HCT116 (cell line): ENCODE measurements around the gene SEL1L2. TPM values are rescaled to one million over a fixed set of nuclear protein-coding genes. Genes with fewer than 3 reads are reported as not detected.

Experiments used
- ATAC-seq: fragments of 200-7000 bp; cut with Tn5 transposase; 2 replicates; pipeline ENCODE4 v1.9.1; 2020; ENCODE audit warnings: mild to moderate bottlenecking, moderate library complexity
- BruUV-seq: library from RNA; stranded (reverse); fragments of 400-500 nt; replicated peaks from 2 replicates; lab custom pipeline; 2021; lab: Mats Ljungman, UMichigan
- CTCF ChIA-PET: fragments of 300-600 bp; sonication (Branson Sonifier 250); formaldehyde crosslinking; loops from one replicate; lab custom pipeline; 2021; ENCODE audit warnings: antibody characterized with exemption; lab: Charles Lee
- POLR2A ChIA-PET: fragments of 300-600, 350-600 bp; sonication (Branson Sonifier 250); formaldehyde crosslinking; loops from one replicate; lab custom pipeline; 2021; ENCODE audit warnings: antibody characterized with exemption; lab: Charles Lee
- RAD21 ChIA-PET, 2 experiments: fragments of 300-600 bp; sonication (Branson Sonifier 250); formaldehyde crosslinking; loops; one replicate each; lab custom pipeline; 2023; ENCODE audit warnings: low total read pairs in 2 of 2; ENCODE audit not compliant: uncharacterized antibody in 2 of 2, unreplicated experiment in 2 of 2, low non-redundant PET in 1 of 2; lab: Charles Lee
- DNase-seq: peaks from one replicate; pipeline ENCODE4 v3.0.0-alpha.2; 2010; ENCODE audit warnings: low read depth, low spot score
- H2AFZ ChIP-seq: fragments of 200-600 bp; shearing (Covaris generic), sonication (generic); 2 replicates; pipeline ENCODE4 v1.6.1; 2017; ENCODE audit warnings: low read depth, mixed run types, mixed read lengths, antibody characterized with exemption, low read length; ENCODE audit not compliant: poor library complexity, severe bottlenecking
- H3K27ac ChIP-seq: 2 replicates; pipeline ENCODE4 v1.5.1; 2012; ENCODE audit warnings: low read depth, low read length
- H3K27me3 ChIP-seq: fragments of 200-600 bp; sonication (generic); 2 replicates; pipeline ENCODE4 v1.6.1; 2016; ENCODE audit warnings: mixed run types, low read length, mixed read lengths; ENCODE audit not compliant: insufficient read depth
- H3K36me3 ChIP-seq, 2 experiments: fragments of 200-500 bp in 1 of 2; fragments of 200-600 bp in 1 of 2; sonication (Bioruptor generic) in 1 of 2; sonication (generic) in 1 of 2; 2 replicates each; pipeline versions ENCODE4 v1.5.1 to v1.6.1; 2014 to 2016; ENCODE audit warnings: low read length in 2 of 2, inconsistent platforms in 1 of 2, mixed read lengths in 1 of 2, mixed run types in 1 of 2; ENCODE audit not compliant: insufficient read depth in 2 of 2, control insufficient read depth in 1 of 2
- H3K4me1 ChIP-seq, 2 experiments: fragments of 200-600 bp in 1 of 2; sonication (generic) in 1 of 2; 2 replicates each; pipeline versions ENCODE4 v1.5.1 to v1.6.1; 2012 to 2017; ENCODE audit warnings: low read length in 2 of 2, inconsistent platforms in 1 of 2, mild to moderate bottlenecking in 1 of 2, mixed read lengths in 1 of 2, mixed run types in 1 of 2, moderate library complexity in 1 of 2; ENCODE audit not compliant: insufficient read depth in 2 of 2, control insufficient read depth in 1 of 2
- H3K4me2 ChIP-seq: fragments of 200-600 bp; sonication (generic); 2 replicates; pipeline ENCODE4 v1.6.1; 2017; ENCODE audit warnings: mixed run types, low read length, mixed read lengths
- H3K4me3 ChIP-seq, 2 experiments: fragments of 200-600 bp in 1 of 2; sonication (generic) in 1 of 2; replicated peaks in 1 of 2; 2 replicates each; pipeline ENCODE4 v1.5.1; 2011 to 2016; ENCODE audit warnings: low read length in 2 of 2, control low read depth in 1 of 2, low read depth in 1 of 2, mild to moderate bottlenecking in 1 of 2, mixed read lengths in 1 of 2, mixed run types in 1 of 2
- H3K79me2 ChIP-seq: fragments of 200-600 bp; sonication (generic); 2 replicates; pipeline ENCODE4 v1.6.1; 2017; ENCODE audit warnings: mild to moderate bottlenecking, mixed run types, low read length, moderate library complexity, mixed read lengths; ENCODE audit not compliant: insufficient read depth
- H3K9ac ChIP-seq: fragments of 200-600 bp; sonication (generic); 2 replicates; pipeline ENCODE4 v1.6.1; 2016; ENCODE audit warnings: low read length, mixed read lengths
- H3K9me2 ChIP-seq: fragments of 200-600 bp; sonication (generic), shearing (Covaris generic); 2 replicates; pipeline ENCODE4 v1.6.1; 2017; ENCODE audit warnings: mixed run types, mild to moderate bottlenecking, moderate library complexity; ENCODE audit not compliant: insufficient read depth
- H3K9me3 ChIP-seq, 2 experiments: fragments of 200-500 bp in 1 of 2; fragments of 200-600 bp in 1 of 2; sonication (Bioruptor generic) in 1 of 2; sonication (generic) in 1 of 2; 2 replicates each; pipeline ENCODE4 v1.6.1; 2014 to 2017; ENCODE audit warnings: low read length in 2 of 2, mixed read lengths in 2 of 2, inconsistent platforms in 1 of 2, low read depth in 1 of 2, mild to moderate bottlenecking in 1 of 2, mixed run types in 1 of 2, moderate library complexity in 1 of 2; ENCODE audit not compliant: control insufficient read depth in 1 of 2, insufficient read depth in 1 of 2
- H4K20me1 ChIP-seq: fragments of 200-600 bp; sonication (generic), shearing (Covaris generic); 2 replicates; pipeline ENCODE4 v1.6.1; 2017; ENCODE audit warnings: mixed run types, mild to moderate bottlenecking, moderate library complexity; ENCODE audit not compliant: insufficient read depth
- ATF3 ChIP-seq: IDR thresholded peaks from 2 replicates; pipeline ENCODE4 v1.6.1; 2012
- CBX3 ChIP-seq: IDR thresholded peaks from 2 replicates; pipeline ENCODE4 v1.6.1; 2012; ENCODE audit warnings: low read depth
- EZH2phosphoT487 ChIP-seq: fragments of 200-600 bp; IDR thresholded peaks from 2 replicates; pipeline ENCODE4 v1.6.1; 2018; ENCODE audit warnings: antibody characterized with exemption, borderline replicate concordance
- FOSL1 ChIP-seq: IDR thresholded peaks from 2 replicates; pipeline ENCODE4 v1.6.1; 2012; ENCODE audit warnings: low read depth
- JUND ChIP-seq: IDR thresholded peaks from 2 replicates; pipeline ENCODE4 v1.6.1; 2012
- RAD21 ChIP-seq: IDR thresholded peaks from 2 replicates; pipeline ENCODE4 v1.6.1; 2012; ENCODE audit warnings: low read depth, mild to moderate bottlenecking
- TCF7L2 ChIP-seq: IDR thresholded peaks from 2 replicates; pipeline ENCODE4 v1.7.0; 2011; ENCODE audit warnings: borderline replicate concordance, inconsistent platforms; ENCODE audit not compliant: insufficient read depth, insufficient read length; ENCODE audit errors: extremely low read depth
- ZBTB33 ChIP-seq: IDR thresholded peaks from 2 replicates; pipeline ENCODE4 v1.6.1; 2011; ENCODE audit warnings: mild to moderate bottlenecking, low read length, moderate library complexity; ENCODE audit not compliant: insufficient replicate concordance; ENCODE audit errors: extremely low read depth
- ZNF274 ChIP-seq: fragments of 200-500 bp; sonication (Bioruptor generic); IDR thresholded peaks from 2 replicates; pipeline ENCODE4 v1.6.1; 2014; ENCODE audit warnings: mild to moderate bottlenecking, low read depth, low read length, inconsistent platforms
- intact Hi-C: fragments of 100-400 bp; cut with micrococcal nuclease; formaldehyde crosslinking; loops from 2 replicates; pipeline ENCODE4 v1.10.0; 2022
- total RNA-seq: library from RNA; stranded (reverse); gene quantifications from one replicate; pipeline ENCODE4 v1.2.1, GENCODE V29; 2021; ENCODE audit not compliant: unreplicated experiment
- TF ChIP-seq, protein P1 (sequence below): IDR thresholded peaks from 2 replicates; pipeline ENCODE4 v1.6.1; 2012; ENCODE audit warnings: low read depth

Gene SEL1L2
- total RNA-seq, 1 experiment from 2014 or later = not detected

DNA sequence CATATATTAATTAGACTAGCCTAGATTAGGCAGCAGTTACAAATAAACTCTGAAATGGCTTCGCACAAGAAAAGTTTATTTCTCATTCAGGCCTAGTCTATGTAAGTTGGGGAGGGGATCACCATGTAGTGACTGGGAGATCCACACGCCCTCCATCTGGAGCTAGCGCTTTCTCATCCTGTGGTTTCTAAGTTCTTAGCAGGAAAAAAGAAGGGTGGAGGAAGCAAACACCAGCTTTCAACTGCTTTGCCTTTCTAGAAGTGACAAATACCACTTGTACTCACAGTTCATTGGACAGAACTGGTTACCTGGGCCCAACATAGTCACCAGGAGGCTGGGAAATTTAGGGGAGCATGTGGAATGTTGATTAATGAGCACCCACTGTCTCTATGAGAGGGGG lies 158.9 kb downstream of the SEL1L2 start:
- Histone ChIP-seq H3K79me2 (no peaks in the 10 kb centered on the region), H3K27ac (no peak overlapping the region), H3K9ac (no peak overlapping the region), H3K27me3 (no peaks in the 10 kb centered on the region), H3K4me3 (no peak overlapping the region), H2AFZ (no peak overlapping the region), H4K20me1 (no peaks in the 10 kb centered on the region), H3K9me2 (no peaks in the 10 kb centered on the region), H3K36me3 (no peaks in the 10 kb centered on the region), H3K4me2 (no peak overlapping the region), H3K4me1 (no peaks in the 10 kb centered on the region), H3K9me3 (no peaks in the 10 kb centered on the region)
- ChIA-PET RAD21 (no interaction called here), POLR2A (no interaction called here), CTCF (no interaction called here)
- DNase-seq (no peak), ATAC-seq (no peak)
- BruUV-seq = no TSS peak
- intact Hi-C loops = no loop called here
- TF ChIP-seq RAD21 = no peak
- no peak for TF ChIP-seq JUND
- TF ChIP-seq EZH2phosphoT487 = no peak
- no peak for TF ChIP-seq ZBTB33
- no peak for TF ChIP-seq CBX3
- no peak for TF ChIP-seq TCF7L2
- TF ChIP-seq, protein P1, sequence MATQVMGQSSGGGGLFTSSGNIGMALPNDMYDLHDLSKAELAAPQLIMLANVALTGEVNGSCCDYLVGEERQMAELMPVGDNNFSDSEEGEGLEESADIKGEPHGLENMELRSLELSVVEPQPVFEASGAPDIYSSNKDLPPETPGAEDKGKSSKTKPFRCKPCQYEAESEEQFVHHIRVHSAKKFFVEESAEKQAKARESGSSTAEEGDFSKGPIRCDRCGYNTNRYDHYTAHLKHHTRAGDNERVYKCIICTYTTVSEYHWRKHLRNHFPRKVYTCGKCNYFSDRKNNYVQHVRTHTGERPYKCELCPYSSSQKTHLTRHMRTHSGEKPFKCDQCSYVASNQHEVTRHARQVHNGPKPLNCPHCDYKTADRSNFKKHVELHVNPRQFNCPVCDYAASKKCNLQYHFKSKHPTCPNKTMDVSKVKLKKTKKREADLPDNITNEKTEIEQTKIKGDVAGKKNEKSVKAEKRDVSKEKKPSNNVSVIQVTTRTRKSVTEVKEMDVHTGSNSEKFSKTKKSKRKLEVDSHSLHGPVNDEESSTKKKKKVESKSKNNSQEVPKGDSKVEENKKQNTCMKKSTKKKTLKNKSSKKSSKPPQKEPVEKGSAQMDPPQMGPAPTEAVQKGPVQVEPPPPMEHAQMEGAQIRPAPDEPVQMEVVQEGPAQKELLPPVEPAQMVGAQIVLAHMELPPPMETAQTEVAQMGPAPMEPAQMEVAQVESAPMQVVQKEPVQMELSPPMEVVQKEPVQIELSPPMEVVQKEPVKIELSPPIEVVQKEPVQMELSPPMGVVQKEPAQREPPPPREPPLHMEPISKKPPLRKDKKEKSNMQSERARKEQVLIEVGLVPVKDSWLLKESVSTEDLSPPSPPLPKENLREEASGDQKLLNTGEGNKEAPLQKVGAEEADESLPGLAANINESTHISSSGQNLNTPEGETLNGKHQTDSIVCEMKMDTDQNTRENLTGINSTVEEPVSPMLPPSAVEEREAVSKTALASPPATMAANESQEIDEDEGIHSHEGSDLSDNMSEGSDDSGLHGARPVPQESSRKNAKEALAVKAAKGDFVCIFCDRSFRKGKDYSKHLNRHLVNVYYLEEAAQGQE = no peak
- no peak for TF ChIP-seq ATF3
- no peak for TF ChIP-seq FOSL1
- no peak for TF ChIP-seq ZNF274
